Middle frontal gyrus (tissue), 1 donor: ENCODE data around the gene FGF7.
"Not testable (repeated sequence)": the region's sequence is repeated elsewhere in the genome, so short reads cannot be mapped to it uniquely, and the experiment has no call there.

Experiments
- DNase-seq: peaks from one replicate; pipeline ENCODE4 v3.0.0-alpha.2; 2015; ENCODE audit warnings: low spot score; ENCODE audit errors: extremely low spot score

Gene FGF7

GRCh38 chr15:49438962-49439631 lies 16.1 kb downstream of the FGF7 start:
- DNase-seq, result no peak

GRCh38 chr15:49439678-49440395 lies 16.8 kb downstream of the FGF7 start:
- DNase-seq, result no peak

DNA sequence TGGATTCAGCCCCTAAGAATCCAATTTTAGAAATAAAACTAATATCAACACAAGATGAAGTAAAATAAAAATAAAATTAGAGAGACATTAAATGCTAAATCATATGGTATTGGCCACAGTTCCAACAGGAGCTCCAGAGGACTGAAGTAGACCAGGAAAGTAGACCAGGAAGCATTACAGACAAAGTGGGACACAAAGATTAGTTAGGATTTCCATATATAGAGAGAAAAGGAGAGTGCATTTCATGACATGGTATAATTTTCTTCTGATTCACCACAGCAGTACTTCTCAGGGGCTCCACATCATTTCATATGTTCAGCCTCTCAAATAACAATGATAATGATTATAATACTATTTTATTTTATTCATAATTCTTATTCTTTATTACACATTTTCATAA lies 18.3 kb downstream of the FGF7 start:
- DNase-seq, result no peak

- DNase-seq, result no peak
Measured at GRCh38 chr15:49441816-49442215, 18.8 kb downstream of the FGF7 start.

GRCh38 chr15:49452595-49452994 lies 29.6 kb downstream of the FGF7 start:
- no peak for DNase-seq

DNA sequence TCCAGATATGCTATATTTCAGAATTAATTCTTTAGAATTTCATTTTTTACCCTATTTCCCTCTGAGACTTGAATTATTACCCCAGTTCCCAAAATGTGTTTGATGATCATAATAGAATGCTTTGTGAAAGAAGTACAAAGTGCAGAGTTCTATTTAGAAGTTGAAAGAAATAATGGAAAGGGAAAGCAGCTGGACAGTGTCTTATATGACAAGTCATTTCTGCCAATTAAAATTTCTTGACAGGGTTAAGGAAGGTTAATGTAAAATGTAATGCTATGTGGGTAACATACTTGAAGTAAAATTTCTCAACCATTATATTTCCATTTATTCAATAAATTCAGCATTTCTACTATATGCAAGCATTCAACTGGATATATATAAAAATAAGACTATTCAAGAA lies 33.1 kb downstream of the FGF7 start:
- no peak for DNase-seq

- DNase-seq, result no peak
Measured at GRCh38 chr15:49458145-49458544, 35.1 kb downstream of the FGF7 start.

GRCh38 chr15:49460411-49460941 lies 37.4 kb downstream of the FGF7 start:
- DNase-seq, result no peak

GRCh38 chr15:49462232-49462844 lies 39.3 kb downstream of the FGF7 start:
- no peak for DNase-seq

GRCh38 chr15:49464522-49464921 lies 41.5 kb downstream of the FGF7 start:
- DNase-seq, result no peak

- no peak for DNase-seq
Measured at GRCh38 chr15:49466119-49466518, 43.1 kb downstream of the FGF7 start.

GRCh38 chr15:49467746-49468480 lies 44.9 kb downstream of the FGF7 start:
- DNase-seq, result no peak

- no peak for DNase-seq
Measured at GRCh38 chr15:49468481-49468839, 45.4 kb downstream of the FGF7 start.

GRCh38 chr15:49471248-49471647 lies 48.2 kb downstream of the FGF7 start:
- not testable (repeated sequence) for DNase-seq

DNA sequence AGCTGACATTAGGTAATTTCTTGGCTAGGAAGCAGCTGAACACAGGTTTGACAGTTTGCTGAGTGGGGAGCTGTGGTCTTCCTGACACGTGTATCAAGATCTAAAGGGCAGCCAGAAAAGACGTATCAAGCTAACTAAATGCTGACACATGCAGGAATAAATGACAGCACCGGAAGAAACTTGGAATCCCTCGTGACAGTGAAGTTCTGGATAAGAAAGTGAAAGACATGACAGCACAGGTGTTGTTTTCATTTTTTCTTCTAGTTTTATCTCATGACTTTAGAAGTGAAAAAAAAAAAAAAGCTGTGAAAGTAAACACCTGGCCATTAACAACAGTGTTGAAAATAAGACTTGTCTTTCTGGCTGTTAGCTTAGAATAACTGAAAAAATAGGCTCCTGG lies 48.7 kb downstream of the FGF7 start:
- DNase-seq, result no peak

- no peak for DNase-seq
Measured at GRCh38 chr15:49472338-49472737, 49.3 kb downstream of the FGF7 start.

- no peak for DNase-seq
Measured at GRCh38 chr15:49473031-49473430, 50.0 kb downstream of the FGF7 start.

DNA sequence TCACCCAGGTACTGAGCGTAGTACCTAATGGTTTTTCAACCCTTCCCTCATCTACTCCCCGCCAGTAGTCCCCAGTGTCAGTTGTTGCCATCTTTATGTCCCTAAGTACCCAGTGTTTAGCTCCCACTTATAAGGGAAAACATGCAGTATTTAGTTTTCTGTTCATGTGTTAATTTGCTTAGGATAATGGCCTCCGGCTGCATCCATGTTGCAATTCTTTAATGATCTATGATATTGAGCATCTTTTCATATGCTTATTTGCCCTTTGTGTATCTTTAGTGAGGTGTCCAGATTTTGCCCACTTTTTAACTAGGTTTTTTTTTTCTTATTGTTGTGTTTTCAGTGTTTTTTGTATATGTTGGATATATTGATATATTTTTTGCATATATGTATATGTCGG lies 55.0 kb downstream of the FGF7 start:
- DNase-seq, result not testable (repeated sequence)

GRCh38 chr15:49478982-49479381 lies 55.9 kb downstream of the FGF7 start:
- not testable (repeated sequence) for DNase-seq

- not testable (repeated sequence) for DNase-seq
Measured at GRCh38 chr15:49485401-49485800, 62.4 kb downstream of the FGF7 start.

DNA sequence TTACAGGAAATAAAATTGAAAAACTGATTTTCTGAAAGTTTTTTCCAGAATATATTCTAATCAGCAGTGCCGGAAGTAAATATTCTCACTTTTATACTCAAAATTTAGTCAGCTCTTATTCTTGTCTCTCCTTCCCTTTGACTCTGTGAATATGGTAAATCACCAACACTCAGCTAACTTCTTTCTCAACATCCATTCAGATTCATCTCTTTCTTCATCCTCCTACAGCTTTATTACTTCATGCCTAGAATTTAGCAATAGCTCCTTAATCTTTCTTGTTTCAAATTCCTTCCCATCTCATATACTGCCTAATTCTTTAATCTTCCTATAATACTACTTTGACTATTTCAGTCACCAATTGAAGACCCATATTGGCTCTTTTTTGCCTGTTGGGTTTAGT lies 67.9 kb downstream of the FGF7 start:
- no peak for DNase-seq

GRCh38 chr15:49492151-49492550 lies 69.1 kb downstream of the FGF7 start:
- no peak for DNase-seq
